Loucy (cell line): ENCODE results near the gene BCAS3.

Experiments
- H2AFZ ChIP-seq: fragments of 200-600 bp; sonication (generic); 2 replicates; pipeline ENCODE4 v1.6.0; 2016; ENCODE audit warnings: antibody characterized with exemption, mild to moderate bottlenecking, low read length, moderate library complexity
- H3F3A ChIP-seq: fragments of 200-600 bp; 2 replicates; pipeline ENCODE4 v1.6.0; 2016; ENCODE audit warnings: antibody characterized with exemption, low read depth, mild to moderate bottlenecking
- H3K27me3 ChIP-seq: fragments of 200-600 bp; sonication (generic); 2 replicates; pipeline ENCODE4 v1.6.1; 2014; ENCODE audit warnings: low read length, mild to moderate bottlenecking; ENCODE audit not compliant: insufficient read depth, poor library complexity, severe bottlenecking
- H3K36me3 ChIP-seq: fragments of 200-600 bp; sonication (generic); 2 replicates; pipeline ENCODE4 v1.6.1; 2016; ENCODE audit warnings: low read length; ENCODE audit not compliant: insufficient read depth
- H3K4me1 ChIP-seq: fragments of 200-600 bp; sonication (generic); 2 replicates; pipeline ENCODE4 v1.5.1; 2014; ENCODE audit warnings: low read length, mild to moderate bottlenecking; ENCODE audit not compliant: insufficient read depth, poor library complexity, severe bottlenecking
- H3K4me2 ChIP-seq: fragments of 200-600 bp; sonication (generic); 2 replicates; pipeline ENCODE4 v1.6.0; 2014; ENCODE audit warnings: antibody characterized with exemption, low read length, low read depth, mild to moderate bottlenecking; ENCODE audit not compliant: poor library complexity, severe bottlenecking
- H3K4me3 ChIP-seq: fragments of 200-600 bp; sonication (generic); 2 replicates; pipeline ENCODE4 v1.5.1; 2014; ENCODE audit warnings: low read length, mild to moderate bottlenecking, mixed read lengths; ENCODE audit not compliant: poor library complexity, severe bottlenecking
- H3K79me2 ChIP-seq: fragments of 200-600 bp; sonication (generic); 2 replicates; pipeline ENCODE4 v1.6.1; 2014; ENCODE audit warnings: low read length; ENCODE audit not compliant: insufficient read depth
- H3K9ac ChIP-seq: fragments of 200-600 bp; sonication (generic); 2 replicates; pipeline ENCODE4 v1.6.0; 2014; ENCODE audit warnings: mild to moderate bottlenecking, low read depth, low read length, moderate library complexity; ENCODE audit not compliant: poor library complexity, severe bottlenecking
- H3K9me2 ChIP-seq: fragments of 200-600 bp; sonication (generic); replicated peaks from 2 replicates; pipeline ENCODE4 v1.6.1; 2016; ENCODE audit warnings: low read depth, low read length, mixed read lengths
- H3K9me3 ChIP-seq: fragments of 200-600 bp; sonication (generic); 2 replicates; pipeline ENCODE4 v1.6.1; 2014; ENCODE audit warnings: mild to moderate bottlenecking, antibody characterized with exemption, low read length, low read depth; ENCODE audit not compliant: insufficient read depth
- H4K20me1 ChIP-seq: fragments of 200-600 bp; sonication (generic); 2 replicates; pipeline ENCODE4 v1.6.0; 2014; ENCODE audit warnings: antibody characterized with exemption, low read length, mild to moderate bottlenecking; ENCODE audit not compliant: insufficient read depth, poor library complexity, severe bottlenecking
- CTCF ChIP-seq: fragments of 200-600 bp; sonication (generic); conservative IDR thresholded peaks from 2 replicates; pipeline ENCODE4 v1.5.1; 2014; ENCODE audit warnings: mild to moderate bottlenecking, antibody characterized with exemption, low read length
- EZH2phosphoT487 ChIP-seq: fragments of 200-600 bp; IDR thresholded peaks from 2 replicates; pipeline ENCODE4 v1.6.1; 2018; ENCODE audit warnings: antibody characterized with exemption, mild to moderate bottlenecking, moderate library complexity, borderline replicate concordance

Gene BCAS3

GRCh38 chr17:61371606-61372005, 694.0 kb downstream of the BCAS3 start:
- H3K4me1 ChIP-seq, result no peaks in the 10 kb centered on the region
- no peak overlapping the region for H3K9ac ChIP-seq
- no peaks in the 10 kb centered on the region for H3K36me3 ChIP-seq
- H3K4me2 ChIP-seq, result no peak overlapping the region
- H3K27me3 ChIP-seq, result no peaks in the 10 kb centered on the region
- H3K4me3 ChIP-seq, result no peak overlapping the region
- H3K9me2 ChIP-seq, result no peaks in the 10 kb centered on the region
- TF ChIP-seq CTCF, result no peak
- no peak for TF ChIP-seq EZH2phosphoT487
- no peaks in the 10 kb centered on the region for H3K9me3 ChIP-seq
- H2AFZ ChIP-seq, result no peak overlapping the region
- H3F3A ChIP-seq, result no peaks in the 10 kb centered on the region
- H3K79me2 ChIP-seq, result no peaks in the 10 kb centered on the region
- no peaks in the 10 kb centered on the region for H4K20me1 ChIP-seq

DNA sequence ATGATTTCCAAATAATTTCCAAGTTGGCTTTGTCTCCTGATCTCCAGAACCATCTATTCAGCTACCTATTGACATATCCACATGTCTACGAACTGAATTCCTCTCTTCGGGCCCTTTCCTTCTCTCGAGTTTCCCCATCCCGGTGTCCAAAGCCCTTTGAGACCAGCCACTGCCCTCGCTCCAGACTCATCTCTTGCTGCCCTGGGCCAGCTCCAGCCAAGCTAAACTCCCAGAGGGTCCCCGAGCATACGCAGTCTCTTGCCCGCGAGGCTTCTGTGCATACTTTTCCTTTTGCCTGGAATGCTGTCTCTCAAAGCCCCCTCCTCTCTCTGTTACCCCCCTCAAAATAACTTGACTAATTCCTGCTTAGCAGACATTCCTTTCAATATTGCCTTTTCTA, 694.8 kb downstream of the BCAS3 start:
- no peaks in the 10 kb centered on the region for H3K9me2 ChIP-seq
- no peak overlapping the region for H3K4me2 ChIP-seq
- H3F3A ChIP-seq, result no peaks in the 10 kb centered on the region
- no peak for TF ChIP-seq CTCF
- TF ChIP-seq EZH2phosphoT487, result no peak
- H4K20me1 ChIP-seq, result no peaks in the 10 kb centered on the region
- no peaks in the 10 kb centered on the region for H3K9me3 ChIP-seq
- no peak overlapping the region for H3K9ac ChIP-seq
- H3K27me3 ChIP-seq, result no peaks in the 10 kb centered on the region
- H3K4me1 ChIP-seq, result no peaks in the 10 kb centered on the region
- no peak overlapping the region for H3K4me3 ChIP-seq
- no peaks in the 10 kb centered on the region for H3K36me3 ChIP-seq
- no peaks in the 10 kb centered on the region for H3K79me2 ChIP-seq
- no peak overlapping the region for H2AFZ ChIP-seq

GRCh38 chr17:61376931-61377838, 699.5 kb downstream of the BCAS3 start:
- H3K4me3 ChIP-seq, result no peak overlapping the region
- H3F3A ChIP-seq, result no peaks in the 10 kb centered on the region
- no peak overlapping the region for H3K4me2 ChIP-seq
- H3K36me3 ChIP-seq, result no peaks in the 10 kb centered on the region
- no peak overlapping the region for H3K9ac ChIP-seq
- no peaks in the 10 kb centered on the region for H3K27me3 ChIP-seq
- no peaks in the 10 kb centered on the region for H4K20me1 ChIP-seq
- H3K4me1 ChIP-seq, result no peaks in the 10 kb centered on the region
- no peaks in the 10 kb centered on the region for H3K79me2 ChIP-seq
- no peaks in the 10 kb centered on the region for H3K9me3 ChIP-seq
- no peak overlapping the region for H2AFZ ChIP-seq
- H3K9me2 ChIP-seq, result no peaks in the 10 kb centered on the region
- TF ChIP-seq CTCF (no peak), EZH2phosphoT487 (no peak)
